Liver (tissue), 9 donors: ENCODE measurements around the gene CHIC2. TPM values are rescaled to one million over a fixed set of nuclear protein-coding genes. Genes with fewer than 3 reads are reported as not detected.

Source experiments
- DNase-seq: peaks from one replicate; pipeline ENCODE4 v3.0.0-alpha.2; 2017; ENCODE audit warnings: low spot score
- H3K27ac ChIP-seq, 2 donors: one replicate each; pipeline ENCODE4 v1.7.0; 2013; ENCODE audit warnings: inconsistent platforms in 2 of 2, low read length in 2 of 2, control low read depth in 1 of 2, low read depth in 1 of 2, mild to moderate bottlenecking in 1 of 2
- H3K27me3 ChIP-seq, 4 donors: one replicate each; pipeline versions ENCODE4 v1.6.1 to v1.7.0; 2013; ENCODE audit warnings: low read length in 3 of 4, inconsistent platforms in 1 of 4, mild to moderate bottlenecking in 1 of 4, moderate library complexity in 1 of 4; ENCODE audit not compliant: control insufficient read depth in 4 of 4, insufficient read depth in 4 of 4
- H3K36me3 ChIP-seq, 4 donors: one replicate each; pipeline versions ENCODE4 v1.6.1 to v1.7.0; 2013; ENCODE audit warnings: low read length in 3 of 4, mild to moderate bottlenecking in 3 of 4, low read depth in 1 of 4, moderate library complexity in 1 of 4; ENCODE audit not compliant: control insufficient read depth in 4 of 4, insufficient read depth in 3 of 4
- H3K4me1 ChIP-seq, 4 donors: one replicate each; pipeline versions ENCODE4 v1.6.1 to v1.7.0; 2013; ENCODE audit warnings: low read length in 3 of 4, mild to moderate bottlenecking in 3 of 4, moderate library complexity in 1 of 4; ENCODE audit not compliant: control insufficient read depth in 4 of 4, insufficient read depth in 4 of 4
- H3K4me3 ChIP-seq, 3 donors: one replicate each; pipeline versions ENCODE4 v1.6.1 to v1.7.0; 2013; ENCODE audit warnings: low read length in 3 of 3, control low read depth in 1 of 3, low read depth in 1 of 3, mild to moderate bottlenecking in 1 of 3
- H3K9ac ChIP-seq, 2 donors: one replicate each; pipeline ENCODE4 v1.7.0; 2013; ENCODE audit warnings: low read length in 2 of 2, mild to moderate bottlenecking in 2 of 2, moderate library complexity in 2 of 2, control low read depth in 1 of 2, low read depth in 1 of 2
- H3K9me3 ChIP-seq, 4 donors: one replicate each; pipeline versions ENCODE4 v1.6.1 to v1.7.0; 2013; ENCODE audit warnings: low read length in 3 of 4; ENCODE audit not compliant: control insufficient read depth in 4 of 4
- FOXA2 ChIP-seq: IDR thresholded peaks from 2 replicates; pipeline ENCODE4 v1.6.1; 2016; ENCODE audit warnings: antibody characterized with exemption
- HNF4A ChIP-seq, 2 donors: conservative IDR thresholded peaks; 2 replicates each; pipeline ENCODE4 v1.6.1; 2016; ENCODE audit warnings: antibody characterized with exemption in 2 of 2, mild to moderate bottlenecking in 2 of 2
- NR2F2 ChIP-seq: IDR thresholded peaks from 2 replicates; pipeline ENCODE4 v1.6.1; 2016; ENCODE audit warnings: antibody characterized with exemption
- RAD21 ChIP-seq, 2 donors: IDR thresholded peaks; 2 replicates each; pipeline ENCODE4 v1.6.1; 2016; ENCODE audit warnings: antibody characterized with exemption in 2 of 2, mild to moderate bottlenecking in 2 of 2
- REST ChIP-seq: IDR thresholded peaks from 2 replicates; pipeline ENCODE4 v1.6.1; 2016; ENCODE audit warnings: antibody characterized with exemption, mild to moderate bottlenecking
- YY1 ChIP-seq: IDR thresholded peaks from 2 replicates; pipeline ENCODE4 v1.6.1; 2016; ENCODE audit warnings: antibody characterized with exemption, mild to moderate bottlenecking
- WGBS: extraction: QIAGEN DNeasy Blood & Tissue Kit; methylation state at CpG from one replicate; pipeline ENCODE4 v1.1.7; 2013; 5-methylcytosine and 5-hydroxymethylcytosine counted together
- polyA plus RNA-seq, 2 donors: library from polyadenylated mRNA; stranded (reverse) in 1 of 2; unstranded in 1 of 2; fragments of 200-250 nt in 1 of 2; fragments of >200 nt in 1 of 2; fragmentation: Nextera tagmentation in 1 of 2; extraction: Ambion mirVana in 1 of 2; gene quantifications; one replicate each; pipeline versions ENCODE4 v1.2.1 to v1.2.3, GENCODE V29; 2013 to 2015
- total RNA-seq, 2 donors: library from RNA; depleted of rRNA; stranded (reverse); fragments of >200 nt; gene quantifications; one replicate each; pipeline ENCODE4 v1.2.3, GENCODE V29; 2014
- TF ChIP-seq, protein P1 (sequence below): IDR thresholded peaks from 2 replicates; pipeline ENCODE4 v1.6.1; 2016; ENCODE audit warnings: antibody characterized with exemption
- TF ChIP-seq, protein P2 (sequence below): IDR thresholded peaks from 2 replicates; pipeline ENCODE4 v1.6.1; 2016; ENCODE audit warnings: antibody characterized with exemption
- donor health status: healthy.
- donor health status: healthy.
- donor health status: healthy.
- donor health status: healthy.
- donor health status: healthy.

Gene CHIC2
- total and polyA plus RNA-seq, 4 donors: 9.3 to 26.2 (median 18.4) TPM

- TF ChIP-seq REST: no peak
- TF ChIP-seq, protein P1, sequence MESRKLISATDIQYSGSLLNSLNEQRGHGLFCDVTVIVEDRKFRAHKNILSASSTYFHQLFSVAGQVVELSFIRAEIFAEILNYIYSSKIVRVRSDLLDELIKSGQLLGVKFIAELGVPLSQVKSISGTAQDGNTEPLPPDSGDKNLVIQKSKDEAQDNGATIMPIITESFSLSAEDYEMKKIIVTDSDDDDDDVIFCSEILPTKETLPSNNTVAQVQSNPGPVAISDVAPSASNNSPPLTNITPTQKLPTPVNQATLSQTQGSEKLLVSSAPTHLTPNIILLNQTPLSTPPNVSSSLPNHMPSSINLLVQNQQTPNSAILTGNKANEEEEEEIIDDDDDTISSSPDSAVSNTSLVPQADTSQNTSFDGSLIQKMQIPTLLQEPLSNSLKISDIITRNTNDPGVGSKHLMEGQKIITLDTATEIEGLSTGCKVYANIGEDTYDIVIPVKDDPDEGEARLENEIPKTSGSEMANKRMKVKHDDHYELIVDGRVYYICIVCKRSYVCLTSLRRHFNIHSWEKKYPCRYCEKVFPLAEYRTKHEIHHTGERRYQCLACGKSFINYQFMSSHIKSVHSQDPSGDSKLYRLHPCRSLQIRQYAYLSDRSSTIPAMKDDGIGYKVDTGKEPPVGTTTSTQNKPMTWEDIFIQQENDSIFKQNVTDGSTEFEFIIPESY: no peak
Observed at GRCh38 chr4:54094451-54094850, 30.0 kb upstream of the CHIC2 start (continued).

DNA sequence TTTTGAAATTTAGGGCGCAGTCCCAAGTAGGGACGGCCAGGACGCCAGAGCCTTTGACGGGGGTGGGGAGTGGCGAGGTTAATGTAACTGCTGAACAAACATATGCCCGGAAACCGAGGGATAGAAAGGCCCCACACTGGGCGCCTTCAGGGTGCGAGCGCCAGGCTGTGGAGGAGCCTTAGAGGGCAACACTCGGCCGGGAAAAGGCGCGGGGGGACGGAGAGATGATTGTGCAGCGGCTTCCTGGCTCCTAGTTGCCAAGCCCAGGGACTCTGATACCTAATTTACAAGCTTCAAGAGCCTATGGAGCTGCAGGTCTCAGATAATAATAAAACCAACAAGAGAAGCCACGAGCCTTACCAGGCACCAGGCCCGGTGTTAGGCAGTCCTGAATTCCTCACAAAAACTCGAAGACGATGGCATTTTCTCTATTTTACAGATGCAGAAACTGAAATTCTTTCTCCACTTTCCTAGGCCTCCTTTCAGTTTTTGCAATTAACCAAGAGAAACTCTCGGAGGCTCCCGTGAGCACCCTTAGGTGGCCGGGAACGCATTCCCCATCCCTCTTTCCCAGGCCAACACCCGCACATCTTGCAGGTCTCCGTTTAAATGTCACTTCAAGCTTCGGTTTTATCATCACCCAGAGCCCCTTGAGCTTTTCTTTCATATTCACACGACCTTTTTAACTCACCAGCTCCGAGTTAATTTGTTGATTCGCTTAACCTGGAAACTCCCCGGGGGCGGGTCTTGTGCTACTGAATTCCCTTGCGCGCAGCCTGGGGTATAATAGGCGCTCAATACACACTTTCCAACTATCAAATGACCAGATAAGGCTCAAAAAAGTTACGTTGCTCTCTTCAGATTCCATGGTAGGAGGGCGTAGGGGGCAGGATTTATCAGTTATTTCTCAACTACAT is 29.2 kb upstream of the CHIC2 start:
- no peak overlapping the region for H3K4me3 ChIP-seq
- no peak overlapping the region for H3K9ac ChIP-seq
- TF ChIP-seq, protein P2, sequence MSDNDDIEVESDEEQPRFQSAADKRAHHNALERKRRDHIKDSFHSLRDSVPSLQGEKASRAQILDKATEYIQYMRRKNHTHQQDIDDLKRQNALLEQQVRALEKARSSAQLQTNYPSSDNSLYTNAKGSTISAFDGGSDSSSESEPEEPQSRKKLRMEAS: no peak
- TF ChIP-seq YY1: no peak
- 64% methylated on average over 37 of the region's 37 CpGs for WGBS
- H3K27me3 ChIP-seq: peaks cover 0 to 13% (median 1%) of the 10 kb centered on the region in 4 donors
- no peak for DNase-seq
- no peak overlapping the region for H3K27ac ChIP-seq
- H3K36me3 ChIP-seq: no peaks in the 10 kb centered on the region
- H3K4me1 ChIP-seq: peaks cover 0 to 26% (median 11%) of the 10 kb centered on the region in 4 donors
- no peaks in the 10 kb centered on the region for H3K9me3 ChIP-seq

DNA sequence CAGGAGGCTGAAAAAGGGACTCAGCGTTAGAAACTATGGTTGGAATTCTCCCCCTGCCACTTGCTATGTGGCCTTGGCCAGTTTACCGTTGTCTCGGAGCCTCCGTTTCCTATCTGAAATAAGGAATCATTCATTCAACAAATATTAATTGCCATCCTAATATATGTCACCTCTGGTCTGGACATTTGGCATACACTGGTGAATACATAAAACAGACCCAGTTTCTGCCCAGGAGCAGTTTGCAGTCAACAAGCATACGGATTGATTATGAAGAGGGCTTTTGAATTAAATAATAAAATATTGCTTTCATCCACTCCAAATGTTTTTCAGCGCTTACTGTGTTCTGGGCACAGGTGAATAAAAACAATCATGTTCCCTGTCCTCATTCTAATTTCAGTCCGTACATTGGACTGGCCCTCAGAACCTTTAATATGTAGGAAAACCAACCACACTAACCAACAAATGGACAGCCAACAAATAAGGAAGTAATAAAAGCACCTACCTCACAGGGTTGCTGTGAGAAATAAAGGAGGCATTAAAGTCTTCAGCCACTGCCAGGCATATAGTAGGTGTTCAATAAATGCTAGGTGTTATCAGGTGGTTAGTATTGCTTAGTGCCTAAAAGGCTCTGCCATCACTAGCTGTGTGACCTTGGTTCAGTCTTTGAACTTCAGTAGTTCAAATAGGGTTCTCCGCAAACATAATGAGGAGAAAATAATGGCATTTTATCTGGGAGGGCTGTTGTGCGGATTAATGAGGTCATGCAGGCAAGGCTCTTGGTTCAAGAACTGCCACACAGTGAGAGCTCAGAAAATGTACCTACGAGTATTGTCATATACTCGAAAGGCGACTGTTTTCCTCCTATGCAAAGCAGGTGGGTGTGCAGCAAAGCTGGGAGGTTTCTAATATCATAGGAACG is 28.3 kb upstream of the CHIC2 start:
- Histone ChIP-seq H3K36me3 (no peaks in the 10 kb centered on the region), H3K27ac (peak overlapping the region; percentile 82 to 95), H3K9me3 (no peaks in the 10 kb centered on the region), H3K4me3 (peak overlapping the region; percentile 49 to 59 (median 52)), H3K9ac (peak overlapping the region; percentile 14 to 86), H3K4me1 (peaks cover 0 to 26% (median 11%) of the 10 kb centered on the region in 4 donors), H3K27me3 (peaks cover 0 to 7% (median 1%) of the 10 kb centered on the region in 4 donors)
- peak in 1 of 2 donors; percentile 3 for TF ChIP-seq RAD21 (IDR thresholded peaks at IDR 0.05)
- TF ChIP-seq FOXA2: no peak
- peak in 1 of 2 donors; percentile 42 for TF ChIP-seq HNF4A (conservative IDR thresholded peaks at IDR 0.05)
- TF ChIP-seq NR2F2: no peak
- TF ChIP-seq, protein P1: no peak
- no peak for TF ChIP-seq YY1
- TF ChIP-seq REST: peak; percentile 24
- TF ChIP-seq, protein P2: no peak
- 48% methylated on average over 13 of the region's 13 CpGs for WGBS
- DNase-seq: no peak
